ENCODE results near the gene STK32A.
"Not testable (repeated sequence)": the region's sequence is repeated elsewhere in the genome, so short reads cannot be mapped to it uniquely, and the experiment has no call there.

Gene STK32A

GRCh38 chr5:147234825-147235635 lies at the start of gene STK32A:
Gene STK32A (plus strand): TSS chr5:147235026. CDS start chr5:147239635, 4,609 bp downstream.
- DNase-seq: peak; percentile 11

- DNase-seq: no peak
Measured at GRCh38 chr5:147187099-147187540, 47.7 kb upstream of the STK32A start.

- DNase-seq: peak; percentile 35
Measured at GRCh38 chr5:147188200-147189108, 46.4 kb upstream of the STK32A start.

GRCh38 chr5:147189109-147189424 lies 45.8 kb upstream of the STK32A start:
- no peak for DNase-seq

- DNase-seq: no peak
Measured at GRCh38 chr5:147190331-147190730, 44.5 kb upstream of the STK32A start.

GRCh38 chr5:147193123-147193522 lies 41.7 kb upstream of the STK32A start:
- DNase-seq: no peak

- no peak for DNase-seq
Measured at GRCh38 chr5:147200004-147200403, 34.8 kb upstream of the STK32A start.

GRCh38 chr5:147203213-147203612 lies 31.6 kb upstream of the STK32A start:
- no peak for DNase-seq

GRCh38 chr5:147204576-147204975 lies 30.2 kb upstream of the STK32A start:
- DNase-seq: no peak

GRCh38 chr5:147208134-147208533 lies 26.7 kb upstream of the STK32A start:
- no peak for DNase-seq

- DNase-seq: no peak
Measured at GRCh38 chr5:147216552-147217154, 18.2 kb upstream of the STK32A start.

- DNase-seq: no peak
Measured at GRCh38 chr5:147223343-147223742, 11.5 kb upstream of the STK32A start.

GRCh38 chr5:147223948-147224791 lies 10.7 kb upstream of the STK32A start:
- DNase-seq: no peak

GRCh38 chr5:147225938-147226337 lies 8.9 kb upstream of the STK32A start:
- DNase-seq: no peak

GRCh38 chr5:147226512-147226911 lies 8.3 kb upstream of the STK32A start:
- DNase-seq: no peak

- no peak for DNase-seq
Measured at GRCh38 chr5:147234239-147234824, 494 bp upstream of the STK32A start.

GRCh38 chr5:147240266-147240985 lies 5.6 kb downstream of the STK32A start:
- DNase-seq: no peak

GRCh38 chr5:147243238-147243637 lies 8.4 kb downstream of the STK32A start:
- DNase-seq: not testable (repeated sequence)

- DNase-seq: no peak
Measured at GRCh38 chr5:147245381-147246165, 10.7 kb downstream of the STK32A start.

GRCh38 chr5:147248561-147248960 lies 13.7 kb downstream of the STK32A start:
- no peak for DNase-seq

GRCh38 chr5:147259837-147260236 lies 25.0 kb downstream of the STK32A start:
- DNase-seq: no peak
